ENCODE measurements around the gene MGAT3.

DNA sequence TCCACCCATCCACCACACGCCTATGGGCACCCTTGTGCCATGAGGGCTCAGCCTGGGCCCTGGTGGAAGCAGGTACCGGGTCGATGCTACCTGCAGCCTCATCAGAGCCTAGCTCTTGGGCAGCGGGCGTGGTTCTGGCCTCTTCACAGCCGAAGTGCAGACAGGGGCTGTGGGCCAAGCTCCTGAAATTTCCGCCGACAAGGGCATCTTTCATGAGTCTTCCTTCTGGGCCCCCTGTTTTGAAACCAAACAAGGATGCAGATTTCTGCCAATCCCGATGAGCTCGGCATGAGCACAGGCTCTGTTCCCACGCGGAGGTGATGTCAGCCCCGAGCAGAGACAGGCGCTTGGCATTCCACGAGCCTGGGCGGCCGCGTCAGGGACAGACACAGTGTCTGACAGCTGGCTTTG is 22.6 kb upstream of the MGAT3 start:
- TF ChIP-seq, protein P1, sequence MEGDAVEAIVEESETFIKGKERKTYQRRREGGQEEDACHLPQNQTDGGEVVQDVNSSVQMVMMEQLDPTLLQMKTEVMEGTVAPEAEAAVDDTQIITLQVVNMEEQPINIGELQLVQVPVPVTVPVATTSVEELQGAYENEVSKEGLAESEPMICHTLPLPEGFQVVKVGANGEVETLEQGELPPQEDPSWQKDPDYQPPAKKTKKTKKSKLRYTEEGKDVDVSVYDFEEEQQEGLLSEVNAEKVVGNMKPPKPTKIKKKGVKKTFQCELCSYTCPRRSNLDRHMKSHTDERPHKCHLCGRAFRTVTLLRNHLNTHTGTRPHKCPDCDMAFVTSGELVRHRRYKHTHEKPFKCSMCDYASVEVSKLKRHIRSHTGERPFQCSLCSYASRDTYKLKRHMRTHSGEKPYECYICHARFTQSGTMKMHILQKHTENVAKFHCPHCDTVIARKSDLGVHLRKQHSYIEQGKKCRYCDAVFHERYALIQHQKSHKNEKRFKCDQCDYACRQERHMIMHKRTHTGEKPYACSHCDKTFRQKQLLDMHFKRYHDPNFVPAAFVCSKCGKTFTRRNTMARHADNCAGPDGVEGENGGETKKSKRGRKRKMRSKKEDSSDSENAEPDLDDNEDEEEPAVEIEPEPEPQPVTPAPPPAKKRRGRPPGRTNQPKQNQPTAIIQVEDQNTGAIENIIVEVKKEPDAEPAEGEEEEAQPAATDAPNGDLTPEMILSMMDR (IDR thresholded peaks at IDR 0.05 in 2 of 3, conservative IDR thresholded peaks at IDR 0.05 in 1 of 3; ENCODE audit: insufficient read depth in 2 of 3, low read depth in 1 of 3, low read length in 3 of 3): no peak
- no peak for TF ChIP-seq RB1 (IDR thresholded peaks at IDR 0.05; ENCODE audit: low read depth)
- TF ChIP-seq, protein P2, sequence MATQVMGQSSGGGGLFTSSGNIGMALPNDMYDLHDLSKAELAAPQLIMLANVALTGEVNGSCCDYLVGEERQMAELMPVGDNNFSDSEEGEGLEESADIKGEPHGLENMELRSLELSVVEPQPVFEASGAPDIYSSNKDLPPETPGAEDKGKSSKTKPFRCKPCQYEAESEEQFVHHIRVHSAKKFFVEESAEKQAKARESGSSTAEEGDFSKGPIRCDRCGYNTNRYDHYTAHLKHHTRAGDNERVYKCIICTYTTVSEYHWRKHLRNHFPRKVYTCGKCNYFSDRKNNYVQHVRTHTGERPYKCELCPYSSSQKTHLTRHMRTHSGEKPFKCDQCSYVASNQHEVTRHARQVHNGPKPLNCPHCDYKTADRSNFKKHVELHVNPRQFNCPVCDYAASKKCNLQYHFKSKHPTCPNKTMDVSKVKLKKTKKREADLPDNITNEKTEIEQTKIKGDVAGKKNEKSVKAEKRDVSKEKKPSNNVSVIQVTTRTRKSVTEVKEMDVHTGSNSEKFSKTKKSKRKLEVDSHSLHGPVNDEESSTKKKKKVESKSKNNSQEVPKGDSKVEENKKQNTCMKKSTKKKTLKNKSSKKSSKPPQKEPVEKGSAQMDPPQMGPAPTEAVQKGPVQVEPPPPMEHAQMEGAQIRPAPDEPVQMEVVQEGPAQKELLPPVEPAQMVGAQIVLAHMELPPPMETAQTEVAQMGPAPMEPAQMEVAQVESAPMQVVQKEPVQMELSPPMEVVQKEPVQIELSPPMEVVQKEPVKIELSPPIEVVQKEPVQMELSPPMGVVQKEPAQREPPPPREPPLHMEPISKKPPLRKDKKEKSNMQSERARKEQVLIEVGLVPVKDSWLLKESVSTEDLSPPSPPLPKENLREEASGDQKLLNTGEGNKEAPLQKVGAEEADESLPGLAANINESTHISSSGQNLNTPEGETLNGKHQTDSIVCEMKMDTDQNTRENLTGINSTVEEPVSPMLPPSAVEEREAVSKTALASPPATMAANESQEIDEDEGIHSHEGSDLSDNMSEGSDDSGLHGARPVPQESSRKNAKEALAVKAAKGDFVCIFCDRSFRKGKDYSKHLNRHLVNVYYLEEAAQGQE (IDR thresholded peaks at IDR 0.05; ENCODE audit: borderline replicate concordance): no peak
- TF ChIP-seq, protein P2 (CRISPR knock-in tag; IDR thresholded peaks at IDR 0.05; ENCODE audit: low read depth): no peak
